ENCODE measurements around the gene CYP3A7. TPM values are rescaled to one million over a fixed set of nuclear protein-coding genes. Genes with fewer than 3 reads are reported as not detected.
"Not testable (repeated sequence)": the region's sequence is repeated elsewhere in the genome, so short reads cannot be mapped to it uniquely, and the experiment has no call there.

CYP3A7 gene
- total and polyA plus RNA-seq, 2 donors (not counting 1 experiment from before 2014, with no cell fraction given) = not detected

GRCh38 chr7:99779949-99780348 lies 45.0 kb upstream of the CYP3A7 start:
- no peak for TF ChIP-seq EZH2 (IDR thresholded peaks at IDR 0.05; ENCODE audit: borderline replicate concordance, insufficient read depth, low read depth, low read length, poor library complexity, severe bottlenecking)
- TF ChIP-seq CTCF (IDR thresholded peaks at IDR 0.05) = no peak
- ChIA-PET POLR2A (no interaction called here), CTCF (no interaction called here)
- peaks cover 81% of the 10 kb centered on the region for H3K27me3 Mint-ChIP-seq
- no peak overlapping the region for H3K9ac ChIP-seq (ENCODE audit: low read length)
- H3K4me1 ChIP-seq (ENCODE audit: control insufficient read depth in 2 of 2, insufficient read depth in 2 of 2, low read length in 2 of 2) = no peaks in the 10 kb centered on the region
- ATAC-seq (ENCODE audit: low read depth) = no peak
- no peak overlapping the region for H3K27ac ChIP-seq (ENCODE audit: low read length in 2 of 2)
- H2AFZ ChIP-seq (ENCODE audit: insufficient read depth, low read depth, low read length, poor library complexity, severe bottlenecking) = no peak overlapping the region
- 100% methylated on average over 1 of the region's 3 CpGs for WGBS (ENCODE audit: insufficient coverage)
- H3K4me1 Mint-ChIP-seq = no peaks in the 10 kb centered on the region
- no peak overlapping the region for H3K27ac Mint-ChIP-seq
- H3K4me3 Mint-ChIP-seq = no peak overlapping the region
- no peak overlapping the region for H3K4me3 ChIP-seq (ENCODE audit: control extremely low read depth in 1 of 5, extremely low read depth in 1 of 5, insufficient read depth in 1 of 5, low read depth in 2 of 5, low read length in 4 of 5)
- no peaks in the 10 kb centered on the region for H3K9me3 ChIP-seq (ENCODE audit: control extremely low read depth in 1 of 3, control insufficient read depth in 2 of 3, insufficient read depth in 1 of 3, low read length in 2 of 3)
- no peaks in the 10 kb centered on the region for H3K79me2 ChIP-seq (ENCODE audit: control insufficient read depth, insufficient read depth, low read length)
- no peaks in the 10 kb centered on the region for H3K9me3 Mint-ChIP-seq (ENCODE audit: insufficient read depth)
- no peaks in the 10 kb centered on the region for H3K36me3 ChIP-seq (replicated peaks in 1 of 2; ENCODE audit: control extremely low read depth in 1 of 2, control insufficient read depth in 1 of 2, extremely low read depth in 1 of 2, insufficient read depth in 2 of 2, low read length in 1 of 2)
- DNase-seq = no peak
- H4K20me1 ChIP-seq (ENCODE audit: control insufficient read depth, insufficient read depth, low read length, poor library complexity, severe bottlenecking) = no peaks in the 10 kb centered on the region
- peaks cover 0 to 26% (median 12%) of the 10 kb centered on the region in 4 experiments for H3K27me3 ChIP-seq (replicated peaks in 1 of 4; ENCODE audit: control extremely low read depth in 1 of 4, control insufficient read depth in 3 of 4, insufficient read depth in 4 of 4, low read length in 3 of 4)
- H3K4me2 ChIP-seq (replicated peaks; ENCODE audit: low read depth, low read length, poor library complexity, severe bottlenecking) = no peak overlapping the region
- intact Hi-C loops (cut with micrococcal nuclease) = no loop called here

- peaks cover 80% of the 10 kb centered on the region for H3K27me3 Mint-ChIP-seq
- no peaks in the 10 kb centered on the region for H3K4me1 Mint-ChIP-seq
- no peak overlapping the region for H3K4me3 Mint-ChIP-seq
- H2AFZ ChIP-seq (ENCODE audit: insufficient read depth, low read depth, low read length, poor library complexity, severe bottlenecking) = no peak overlapping the region
- no peaks in the 10 kb centered on the region for H3K9me3 Mint-ChIP-seq (ENCODE audit: insufficient read depth)
- no peak overlapping the region for H3K9ac ChIP-seq (ENCODE audit: low read length)
- no peaks in the 10 kb centered on the region for H3K9me3 ChIP-seq (ENCODE audit: control extremely low read depth in 1 of 3, control insufficient read depth in 2 of 3, insufficient read depth in 1 of 3, low read length in 2 of 3)
- DNase-seq (no peak), ATAC-seq (ENCODE audit: low read depth) (no peak)
- H4K20me1 ChIP-seq (ENCODE audit: control insufficient read depth, insufficient read depth, low read length, poor library complexity, severe bottlenecking) = no peaks in the 10 kb centered on the region
- no peak overlapping the region for H3K27ac ChIP-seq (ENCODE audit: low read length in 2 of 2)
- H3K4me2 ChIP-seq (replicated peaks; ENCODE audit: low read depth, low read length, poor library complexity, severe bottlenecking) = no peak overlapping the region
- intact Hi-C loops (cut with micrococcal nuclease) = no loop called here
- POLR2A ChIA-PET = no interaction called here
- no peaks in the 10 kb centered on the region for H3K79me2 ChIP-seq (ENCODE audit: control insufficient read depth, insufficient read depth, low read length)
- H3K27me3 ChIP-seq (replicated peaks in 1 of 4; ENCODE audit: control extremely low read depth in 1 of 4, control insufficient read depth in 3 of 4, insufficient read depth in 4 of 4, low read length in 3 of 4) = peaks cover 0 to 20% (median 9%) of the 10 kb centered on the region in 4 experiments
- H3K36me3 ChIP-seq (replicated peaks in 1 of 2; ENCODE audit: control extremely low read depth in 1 of 2, control insufficient read depth in 1 of 2, extremely low read depth in 1 of 2, insufficient read depth in 2 of 2, low read length in 1 of 2) = no peaks in the 10 kb centered on the region
- TF ChIP-seq CTCF (IDR thresholded peaks at IDR 0.05) (no peak), EZH2 (IDR thresholded peaks at IDR 0.05; ENCODE audit: borderline replicate concordance, insufficient read depth, low read depth, low read length, poor library complexity, severe bottlenecking) (no peak)
- CTCF ChIA-PET = no interaction called here
- H3K4me1 ChIP-seq (ENCODE audit: control insufficient read depth in 2 of 2, insufficient read depth in 2 of 2, low read length in 2 of 2) = no peaks in the 10 kb centered on the region
- WGBS (ENCODE audit: insufficient coverage) = 100% methylated on average over 1 of the region's 5 CpGs
- H3K27ac Mint-ChIP-seq = no peak overlapping the region
- no peak overlapping the region for H3K4me3 ChIP-seq (ENCODE audit: control extremely low read depth in 1 of 5, extremely low read depth in 1 of 5, insufficient read depth in 1 of 5, low read depth in 2 of 5, low read length in 4 of 5)
Observed at GRCh38 chr7:99778880-99779279, 43.9 kb upstream of the CYP3A7 start.

DNA sequence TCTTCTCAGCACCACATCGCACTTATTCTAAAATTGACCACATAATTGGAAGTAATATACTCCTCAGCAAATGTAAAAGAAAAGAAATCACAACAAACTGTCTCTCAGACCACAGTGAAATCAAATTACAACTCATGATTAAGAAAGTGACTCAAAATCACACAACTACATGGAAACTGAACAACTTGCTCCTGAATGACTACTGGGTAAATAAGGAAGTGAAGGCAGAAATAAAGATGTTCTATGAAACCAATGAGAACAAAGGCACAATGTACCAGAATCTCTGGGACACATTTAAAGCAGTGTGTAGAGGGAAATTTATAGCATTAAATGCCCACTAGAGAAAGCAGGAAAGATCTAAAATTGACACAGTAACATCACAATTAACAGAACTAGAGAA lies 38.4 kb upstream of the CYP3A7 start:
- H3K9ac ChIP-seq (ENCODE audit: low read length); H3K27ac Mint-ChIP-seq; H2AFZ ChIP-seq (ENCODE audit: insufficient read depth, low read depth, low read length, poor library complexity, severe bottlenecking); H3K4me3 ChIP-seq (ENCODE audit: control extremely low read depth in 1 of 5, extremely low read depth in 1 of 5, insufficient read depth in 1 of 5, low read depth in 2 of 5, low read length in 4 of 5); CTCF ChIA-PET; H3K9me3 Mint-ChIP-seq (ENCODE audit: insufficient read depth); POLR2A ChIA-PET; intact Hi-C loops (cut with micrococcal nuclease); ATAC-seq (ENCODE audit: low read depth); H3K9me3 ChIP-seq (ENCODE audit: control extremely low read depth in 1 of 3, control insufficient read depth in 2 of 3, insufficient read depth in 1 of 3, low read length in 2 of 3); H4K20me1 ChIP-seq (ENCODE audit: control insufficient read depth, insufficient read depth, low read length, poor library complexity, severe bottlenecking); DNase-seq; H3K79me2 ChIP-seq (ENCODE audit: control insufficient read depth, insufficient read depth, low read length); H3K4me1 ChIP-seq (ENCODE audit: control insufficient read depth in 2 of 2, insufficient read depth in 2 of 2, low read length in 2 of 2); H3K4me2 ChIP-seq (replicated peaks; ENCODE audit: low read depth, low read length, poor library complexity, severe bottlenecking); H3K4me3 Mint-ChIP-seq; H3K4me1 Mint-ChIP-seq; H3K27ac ChIP-seq (ENCODE audit: low read length in 2 of 2); H3K36me3 ChIP-seq (replicated peaks in 1 of 2; ENCODE audit: control extremely low read depth in 1 of 2, control insufficient read depth in 1 of 2, extremely low read depth in 1 of 2, insufficient read depth in 2 of 2, low read length in 1 of 2): not testable (repeated sequence)
- peaks cover 90% of the 10 kb centered on the region for H3K27me3 Mint-ChIP-seq
- no CpG with 5 or more reads among the region's 1 CpG for WGBS (ENCODE audit: insufficient coverage)
- peaks cover 0 to 40% (median 30%) of the 10 kb centered on the region in 4 experiments for H3K27me3 ChIP-seq (replicated peaks in 1 of 4; ENCODE audit: control extremely low read depth in 1 of 4, control insufficient read depth in 3 of 4, insufficient read depth in 4 of 4, low read length in 3 of 4)

Data from B cell (primary cell).